HL-60 (cell line): ENCODE measurements around the gene CTIF.

Source experiments
- POLR2AphosphoS5 ChIP-seq: IDR thresholded peaks from 2 replicates; pipeline ENCODE4 v1.6.1; 2012; ENCODE audit warnings: low read depth
- TF ChIP-seq, protein P1 (sequence below): IDR thresholded peaks from one replicate; pipeline ENCODE4 v1.5.1; 2011; ENCODE audit warnings: low read length, control low read depth, inconsistent platforms; ENCODE audit not compliant: insufficient read depth
- TF ChIP-seq, protein P2 (sequence below): IDR thresholded peaks from 2 replicates; pipeline ENCODE4 v1.6.1; 2012; ENCODE audit warnings: low read depth; ENCODE audit not compliant: insufficient replicate concordance

DNA sequence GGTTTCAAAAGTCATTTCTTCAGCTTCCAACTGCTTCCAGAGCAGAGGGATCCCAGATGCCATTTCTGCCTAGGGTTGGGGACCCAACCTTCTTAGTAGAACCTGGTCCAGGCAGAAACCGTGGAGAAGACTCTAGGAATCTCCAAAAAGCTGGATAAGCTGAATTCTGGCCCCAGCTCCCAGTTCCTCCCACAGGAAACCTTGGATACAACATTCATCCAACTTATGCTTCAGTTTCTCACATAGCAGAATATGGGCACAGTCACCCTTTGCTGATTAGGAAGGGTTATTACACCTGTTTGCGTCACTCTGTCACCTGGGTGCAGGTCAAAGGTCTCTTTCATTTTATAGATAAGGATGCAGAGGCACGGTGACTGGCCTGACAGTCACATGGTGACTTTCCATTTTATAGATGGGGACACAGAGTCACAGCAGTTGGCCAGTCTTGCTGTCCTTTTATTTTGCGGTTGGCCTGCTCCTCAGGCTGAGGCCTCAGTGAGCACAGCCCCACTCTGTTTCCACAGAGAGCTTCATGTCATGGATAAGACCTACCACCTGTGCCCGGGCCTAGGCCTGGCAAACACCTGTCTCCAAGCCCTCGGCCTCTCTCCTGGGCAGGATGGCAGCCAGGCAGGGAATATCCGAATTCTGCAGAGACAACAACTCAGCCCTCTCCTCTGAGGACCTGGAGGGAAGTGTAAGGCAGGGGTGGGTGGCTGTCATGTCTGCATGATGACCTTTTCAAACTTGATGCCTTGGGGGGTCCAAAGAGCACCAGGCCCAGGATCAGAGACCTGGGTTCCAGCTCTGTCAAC lies 263.1 kb downstream of the CTIF start:
- TF ChIP-seq, protein P1, sequence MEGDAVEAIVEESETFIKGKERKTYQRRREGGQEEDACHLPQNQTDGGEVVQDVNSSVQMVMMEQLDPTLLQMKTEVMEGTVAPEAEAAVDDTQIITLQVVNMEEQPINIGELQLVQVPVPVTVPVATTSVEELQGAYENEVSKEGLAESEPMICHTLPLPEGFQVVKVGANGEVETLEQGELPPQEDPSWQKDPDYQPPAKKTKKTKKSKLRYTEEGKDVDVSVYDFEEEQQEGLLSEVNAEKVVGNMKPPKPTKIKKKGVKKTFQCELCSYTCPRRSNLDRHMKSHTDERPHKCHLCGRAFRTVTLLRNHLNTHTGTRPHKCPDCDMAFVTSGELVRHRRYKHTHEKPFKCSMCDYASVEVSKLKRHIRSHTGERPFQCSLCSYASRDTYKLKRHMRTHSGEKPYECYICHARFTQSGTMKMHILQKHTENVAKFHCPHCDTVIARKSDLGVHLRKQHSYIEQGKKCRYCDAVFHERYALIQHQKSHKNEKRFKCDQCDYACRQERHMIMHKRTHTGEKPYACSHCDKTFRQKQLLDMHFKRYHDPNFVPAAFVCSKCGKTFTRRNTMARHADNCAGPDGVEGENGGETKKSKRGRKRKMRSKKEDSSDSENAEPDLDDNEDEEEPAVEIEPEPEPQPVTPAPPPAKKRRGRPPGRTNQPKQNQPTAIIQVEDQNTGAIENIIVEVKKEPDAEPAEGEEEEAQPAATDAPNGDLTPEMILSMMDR = no peak
- no peak for TF ChIP-seq POLR2AphosphoS5
- TF ChIP-seq, protein P2, sequence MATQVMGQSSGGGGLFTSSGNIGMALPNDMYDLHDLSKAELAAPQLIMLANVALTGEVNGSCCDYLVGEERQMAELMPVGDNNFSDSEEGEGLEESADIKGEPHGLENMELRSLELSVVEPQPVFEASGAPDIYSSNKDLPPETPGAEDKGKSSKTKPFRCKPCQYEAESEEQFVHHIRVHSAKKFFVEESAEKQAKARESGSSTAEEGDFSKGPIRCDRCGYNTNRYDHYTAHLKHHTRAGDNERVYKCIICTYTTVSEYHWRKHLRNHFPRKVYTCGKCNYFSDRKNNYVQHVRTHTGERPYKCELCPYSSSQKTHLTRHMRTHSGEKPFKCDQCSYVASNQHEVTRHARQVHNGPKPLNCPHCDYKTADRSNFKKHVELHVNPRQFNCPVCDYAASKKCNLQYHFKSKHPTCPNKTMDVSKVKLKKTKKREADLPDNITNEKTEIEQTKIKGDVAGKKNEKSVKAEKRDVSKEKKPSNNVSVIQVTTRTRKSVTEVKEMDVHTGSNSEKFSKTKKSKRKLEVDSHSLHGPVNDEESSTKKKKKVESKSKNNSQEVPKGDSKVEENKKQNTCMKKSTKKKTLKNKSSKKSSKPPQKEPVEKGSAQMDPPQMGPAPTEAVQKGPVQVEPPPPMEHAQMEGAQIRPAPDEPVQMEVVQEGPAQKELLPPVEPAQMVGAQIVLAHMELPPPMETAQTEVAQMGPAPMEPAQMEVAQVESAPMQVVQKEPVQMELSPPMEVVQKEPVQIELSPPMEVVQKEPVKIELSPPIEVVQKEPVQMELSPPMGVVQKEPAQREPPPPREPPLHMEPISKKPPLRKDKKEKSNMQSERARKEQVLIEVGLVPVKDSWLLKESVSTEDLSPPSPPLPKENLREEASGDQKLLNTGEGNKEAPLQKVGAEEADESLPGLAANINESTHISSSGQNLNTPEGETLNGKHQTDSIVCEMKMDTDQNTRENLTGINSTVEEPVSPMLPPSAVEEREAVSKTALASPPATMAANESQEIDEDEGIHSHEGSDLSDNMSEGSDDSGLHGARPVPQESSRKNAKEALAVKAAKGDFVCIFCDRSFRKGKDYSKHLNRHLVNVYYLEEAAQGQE = no peak
